H1 (cell line): ENCODE results near the gene RSU1. TPM values are rescaled to one million over a fixed set of nuclear protein-coding genes. Genes with fewer than 3 reads are reported as not detected.

Experiments used
- BRCA1 ChIP-seq: IDR thresholded peaks from 2 replicates; pipeline ENCODE4 v1.6.1; 2012; ENCODE audit warnings: low read depth, low read length, improper control_type of control experiment
- CHD2 ChIP-seq: IDR thresholded peaks from 2 replicates; pipeline ENCODE4 v1.6.1; 2012; ENCODE audit warnings: low read length, improper control_type of control experiment
- EZH2 ChIP-seq: fragments of 200-600 bp; sonication (generic); IDR thresholded peaks from 2 replicates; pipeline ENCODE4 v1.7.1; 2012; ENCODE audit warnings: low read depth, mild to moderate bottlenecking, moderate library complexity, low read length, inconsistent platforms; ENCODE audit not compliant: severe bottlenecking
- KDM1A ChIP-seq: fragments of 200-600, 300-600 bp; sonication (generic); IDR thresholded peaks from 2 replicates; pipeline ENCODE4 v1.7.1; 2016; ENCODE audit warnings: mild to moderate bottlenecking, low read length, borderline replicate concordance
- KDM4A ChIP-seq: IDR thresholded peaks from one replicate; pipeline ENCODE4 v1.7.1; 2012; ENCODE audit warnings: low read depth, mild to moderate bottlenecking, moderate library complexity, low read length, inconsistent platforms; ENCODE audit not compliant: severe bottlenecking
- RAD21 ChIP-seq, 2 experiments: IDR thresholded peaks in 1 of 2; conservative IDR thresholded peaks in 1 of 2; 2 replicates each; pipeline ENCODE4 v1.6.1; 2011; ENCODE audit warnings: low read depth in 2 of 2, low read length in 2 of 2, improper control_type of control experiment in 1 of 2, inconsistent platforms in 1 of 2, mild to moderate bottlenecking in 1 of 2, moderate library complexity in 1 of 2
- RXRA ChIP-seq: IDR thresholded peaks from 2 replicates; pipeline ENCODE4 v1.6.1; 2011; ENCODE audit warnings: low read depth, mild to moderate bottlenecking, low read length, moderate library complexity; ENCODE audit not compliant: insufficient read depth
- TAF1 ChIP-seq: IDR thresholded peaks from 2 replicates; pipeline ENCODE4 v1.6.1; 2011; ENCODE audit warnings: mild to moderate bottlenecking, low read depth, low read length
- polyA plus RNA-seq, 7 experiments: library from polyadenylated mRNA; depleted of rRNA in 3 of 7; stranded (reverse) in 5 of 7; unstranded in 2 of 7; fragments of >200 nt in 5 of 7; fragments of 200-250 nt in 2 of 7; gene quantifications; 1 replicate in 5 of 7; 2 replicates in 1 of 7; 4 replicates in 1 of 7; pipeline versions ENCODE4 v1.2.1 to v1.2.3, GENCODE V29; 2011 to 2013; ENCODE audit warnings: missing spikeins in 2 of 7, mixed read lengths in 2 of 7
- total RNA-seq: library from RNA; stranded (reverse); fragmentation: NEBNext Ultra II Directional; extraction: Animal tissue kit (Norgen Biotek cat#: 25700); gene quantifications from 2 replicates; pipeline ENCODE4 v1.2.1, GENCODE V29; 2021

RSU1 gene
- total and polyA plus RNA-seq, 2 of the 8 experiments (the other 6 are each of a cell fraction or from before 2014, with no cell fraction given), result 50.0 to 68.2 TPM

- TF ChIP-seq RAD21 (IDR thresholded peaks at IDR 0.05 in 1 of 2, conservative IDR thresholded peaks at IDR 0.05 in 1 of 2; ENCODE audit: low read depth in 2 of 2, low read length in 2 of 2) (no peak), TAF1 (no peak), KDM4A (no peak), RXRA (no peak), KDM1A (no peak), EZH2 (no peak), BRCA1 (no peak), CHD2 (no peak)
Measured at GRCh38 chr10:16585103-16585502, 232.1 kb downstream of the RSU1 start (continued).
